ENCODE measurements around the gene SEMA3E.

- TF ChIP-seq EZH2 (IDR thresholded peaks at IDR 0.05) = no peak
- TF ChIP-seq POLR2AphosphoS5 (IDR thresholded peaks at IDR 0.05; ENCODE audit: borderline replicate concordance, low read depth, low read length) = no peak
Measured at GRCh38 chr7:83519240-83519639, 129.7 kb downstream of the SEMA3E start.
